D721Med (cell line): ENCODE data around the gene LAMA3.

Source experiments
- DNase-seq: peaks from one replicate; pipeline ENCODE4 v3.0.0; 2011; ENCODE audit warnings: low spot score; ENCODE audit not compliant: insufficient read length
- FAIRE-seq: peaks from 2 replicates; lab custom pipeline; 2011; peaks lifted over from hg19 to GRCh38; lab: Jason Lieb, UNC
- TF ChIP-seq, protein P1 (sequence below): IDR thresholded peaks from 2 replicates; pipeline ENCODE4 v1.5.1; 2012; ENCODE audit warnings: mild to moderate bottlenecking, control low read depth; ENCODE audit not compliant: insufficient read depth; ENCODE audit errors: missing control alignments

The LAMA3 gene

DNA sequence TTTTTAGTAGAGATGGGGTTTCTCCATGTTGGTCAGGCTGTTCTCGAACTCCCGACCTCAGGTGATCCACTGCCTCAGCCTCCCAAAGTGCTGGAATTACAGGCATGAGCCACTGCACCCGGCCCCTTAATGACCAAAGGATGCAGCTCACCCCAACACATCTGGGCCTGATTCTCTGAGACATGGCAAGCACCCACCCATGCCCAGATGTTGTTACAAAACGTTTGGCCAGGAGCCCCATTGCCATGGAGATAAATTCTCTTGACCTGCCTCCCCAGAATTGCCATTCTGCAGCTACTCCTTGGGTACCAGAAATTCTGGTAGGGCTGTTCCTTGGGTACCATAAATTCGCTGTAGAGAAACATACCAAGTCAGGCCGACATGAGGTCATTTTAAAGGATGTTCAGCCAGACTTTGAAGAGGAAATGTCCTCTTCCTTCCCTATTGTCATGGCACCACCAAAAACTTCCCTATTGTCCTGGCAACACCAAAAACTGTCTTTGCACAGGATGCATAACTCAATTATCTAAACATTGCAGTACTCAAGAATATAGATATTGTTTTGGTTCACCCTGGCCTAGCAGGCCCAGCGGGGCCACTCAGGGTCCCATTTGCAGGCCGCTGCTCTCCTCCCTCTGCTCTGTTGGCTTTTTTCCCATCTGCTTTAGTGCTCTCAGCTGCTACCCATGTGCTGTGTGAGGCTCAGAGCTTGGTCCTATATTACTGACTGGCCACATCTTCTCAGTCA, 164.4 kb downstream of the LAMA3 start:
- DNase-seq, result no peak
- TF ChIP-seq, protein P1, sequence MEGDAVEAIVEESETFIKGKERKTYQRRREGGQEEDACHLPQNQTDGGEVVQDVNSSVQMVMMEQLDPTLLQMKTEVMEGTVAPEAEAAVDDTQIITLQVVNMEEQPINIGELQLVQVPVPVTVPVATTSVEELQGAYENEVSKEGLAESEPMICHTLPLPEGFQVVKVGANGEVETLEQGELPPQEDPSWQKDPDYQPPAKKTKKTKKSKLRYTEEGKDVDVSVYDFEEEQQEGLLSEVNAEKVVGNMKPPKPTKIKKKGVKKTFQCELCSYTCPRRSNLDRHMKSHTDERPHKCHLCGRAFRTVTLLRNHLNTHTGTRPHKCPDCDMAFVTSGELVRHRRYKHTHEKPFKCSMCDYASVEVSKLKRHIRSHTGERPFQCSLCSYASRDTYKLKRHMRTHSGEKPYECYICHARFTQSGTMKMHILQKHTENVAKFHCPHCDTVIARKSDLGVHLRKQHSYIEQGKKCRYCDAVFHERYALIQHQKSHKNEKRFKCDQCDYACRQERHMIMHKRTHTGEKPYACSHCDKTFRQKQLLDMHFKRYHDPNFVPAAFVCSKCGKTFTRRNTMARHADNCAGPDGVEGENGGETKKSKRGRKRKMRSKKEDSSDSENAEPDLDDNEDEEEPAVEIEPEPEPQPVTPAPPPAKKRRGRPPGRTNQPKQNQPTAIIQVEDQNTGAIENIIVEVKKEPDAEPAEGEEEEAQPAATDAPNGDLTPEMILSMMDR, result no peak
- FAIRE-seq, result no peak

GRCh38 chr18:23855721-23856120, 166.5 kb downstream of the LAMA3 start:
- no peak for FAIRE-seq
- TF ChIP-seq, protein P1, result no peak
- no peak for DNase-seq

- no peak for FAIRE-seq
- DNase-seq, result no peak
- TF ChIP-seq, protein P1, result no peak
Observed at GRCh38 chr18:23856466-23857163, 167.4 kb downstream of the LAMA3 start.

DNA sequence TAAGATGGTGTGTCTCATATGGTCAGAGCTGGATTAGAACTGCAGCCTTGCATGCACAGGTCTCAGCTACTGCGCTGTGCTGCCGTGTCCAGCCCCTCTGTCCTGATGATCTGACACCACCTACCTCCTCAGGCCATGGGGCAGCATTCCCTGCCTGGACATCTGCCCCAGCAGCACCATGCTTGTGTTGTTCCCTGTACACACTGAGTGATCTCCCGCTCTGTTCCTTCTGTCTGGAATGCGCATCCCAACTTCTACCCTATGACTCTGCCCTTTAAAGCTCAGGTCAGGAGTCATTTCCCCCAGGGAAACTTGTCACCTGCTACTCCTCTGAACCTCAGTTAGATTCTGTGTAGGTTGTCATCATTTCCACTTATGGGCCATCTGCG, 167.9 kb downstream of the LAMA3 start:
- DNase-seq, result no peak
- TF ChIP-seq, protein P1, result no peak
- FAIRE-seq, result no peak

- FAIRE-seq (no peak), DNase-seq (no peak)
- TF ChIP-seq, protein P1, result no peak
Observed at GRCh38 chr18:23857756-23858155, 168.5 kb downstream of the LAMA3 start.

GRCh38 chr18:23859466-23860336, 170.4 kb downstream of the LAMA3 start:
- TF ChIP-seq, protein P1, result no peak
- DNase-seq (no peak), FAIRE-seq (no peak)
